Sigmoid colon (tissue), 7 donors: ENCODE data around the gene LCN1. TPM values are rescaled to one million over a fixed set of nuclear protein-coding genes. Genes with fewer than 3 reads are reported as not detected.
A peak's percentile ranks its signal among the peaks of the same experiment; 100 is the strongest.

Experiments
- DNase-seq: peaks from one replicate; pipeline ENCODE4 v3.0.0-alpha.2; 2019
- H3K27ac ChIP-seq, 4 donors: fragments of 200-600 bp; sonication (generic); one replicate each; pipeline ENCODE4 v1.5.1; 2016 to 2019; ENCODE audit warnings: mild to moderate bottlenecking in 1 of 4
- H3K27me3 ChIP-seq, 3 donors: fragments of 200-600 bp; sonication (generic); one replicate each; pipeline ENCODE4 v1.5.1; 2019; ENCODE audit warnings: mild to moderate bottlenecking in 1 of 3
- H3K36me3 ChIP-seq, 4 donors: fragments of 200-600 bp; sonication (generic); one replicate each; pipeline ENCODE4 v1.5.1; 2016 to 2019
- H3K4me1 ChIP-seq, 4 donors: fragments of 200-600 bp; sonication (generic); one replicate each; pipeline ENCODE4 v1.5.1; 2017 to 2019
- H3K4me3 ChIP-seq, 4 donors: fragments of 200-600 bp; sonication (generic); one replicate each; pipeline ENCODE4 v1.5.1; 2017 to 2019; ENCODE audit warnings: mild to moderate bottlenecking in 2 of 4, moderate library complexity in 1 of 4
- H3K9me3 ChIP-seq, 4 donors: fragments of 200-600 bp in 3 of 4; sonication (generic) in 3 of 4; one replicate each; pipeline versions ENCODE4 v1.5.1 to v1.6.1; 2013 to 2019
- CTCF ChIP-seq, 4 experiments: fragments of 450-650 bp in 3 of 4; fragments of 200-600 bp in 1 of 4; IDR thresholded peaks; one replicate each; pipeline ENCODE4 v1.5.1; 2016 to 2019; ENCODE audit warnings: antibody characterized with exemption in 4 of 4, mild to moderate bottlenecking in 3 of 4, moderate library complexity in 2 of 4
- EP300 ChIP-seq, 4 donors: sonication (generic); formaldehyde crosslinking; IDR thresholded peaks; one replicate each; pipeline ENCODE4 v1.6.1; 2017; ENCODE audit warnings: antibody characterized with exemption in 4 of 4
- POLR2A ChIP-seq, 2 donors: fragments of 450-650 bp; IDR thresholded peaks; one replicate each; pipeline ENCODE4 v1.6.1; 2016; ENCODE audit warnings: antibody characterized with exemption in 2 of 2, mild to moderate bottlenecking in 2 of 2, moderate library complexity in 2 of 2
- POLR2AphosphoS5 ChIP-seq, 4 donors: sonication (generic); formaldehyde crosslinking; IDR thresholded peaks; one replicate each; pipeline ENCODE4 v1.6.1; 2017; ENCODE audit warnings: antibody characterized with exemption in 4 of 4
- WGBS, 2 donors: extraction: QIAGEN DNeasy Blood & Tissue Kit; methylation state at CpG; one replicate each; pipeline ENCODE4 v1.1.7; 2013; 5-methylcytosine and 5-hydroxymethylcytosine counted together
- intact Hi-C: fragments of 100-400 bp; cut with DNase I; formaldehyde crosslinking; loops from one replicate; pipeline ENCODE4 v1.15.1; 2023
- polyA plus RNA-seq, 3 donors: library from polyadenylated mRNA; stranded (reverse); fragments of 200-250 nt; gene quantifications; one replicate each; pipeline ENCODE4 v1.2.3, GENCODE V29; 2013
- total RNA-seq, 4 donors: library from RNA; depleted of rRNA; stranded (reverse); fragments of >200 nt; gene quantifications; one replicate each; pipeline ENCODE4 v1.1.0, GENCODE V29; 2016
- donor health status: healthy with polysubstance abuse.
- donor health status: Bipolar disorder and iron deficiency.
- donor health status: healthy.

The LCN1 gene
- total and polyA plus RNA-seq, 7 donors: 0.10 TPM; not detected in 6

DNA sequence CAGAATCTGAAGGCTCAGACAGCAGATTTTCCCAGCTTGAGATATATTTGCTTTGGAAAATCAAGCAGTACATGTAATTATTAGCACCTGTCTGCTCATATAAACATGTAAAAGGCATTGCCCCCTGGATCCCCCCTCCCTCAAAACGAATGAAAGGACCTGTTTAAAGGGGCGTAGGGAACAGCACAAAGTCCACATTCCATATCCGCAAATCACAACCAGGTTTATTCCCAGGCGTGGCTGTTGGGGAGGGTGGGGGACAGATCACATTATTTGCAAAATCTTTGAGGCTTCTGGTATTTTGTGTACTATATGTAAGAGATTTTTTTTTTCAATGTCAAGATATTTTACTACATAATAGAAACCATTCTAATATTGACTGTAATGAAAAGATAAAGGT, 29.5 kb upstream of the LCN1 start:
- intact Hi-C loops: no loop called here
- 25 to 64% methylated on average over 4 of the region's 4 CpGs for WGBS, 2 donors

DNA sequence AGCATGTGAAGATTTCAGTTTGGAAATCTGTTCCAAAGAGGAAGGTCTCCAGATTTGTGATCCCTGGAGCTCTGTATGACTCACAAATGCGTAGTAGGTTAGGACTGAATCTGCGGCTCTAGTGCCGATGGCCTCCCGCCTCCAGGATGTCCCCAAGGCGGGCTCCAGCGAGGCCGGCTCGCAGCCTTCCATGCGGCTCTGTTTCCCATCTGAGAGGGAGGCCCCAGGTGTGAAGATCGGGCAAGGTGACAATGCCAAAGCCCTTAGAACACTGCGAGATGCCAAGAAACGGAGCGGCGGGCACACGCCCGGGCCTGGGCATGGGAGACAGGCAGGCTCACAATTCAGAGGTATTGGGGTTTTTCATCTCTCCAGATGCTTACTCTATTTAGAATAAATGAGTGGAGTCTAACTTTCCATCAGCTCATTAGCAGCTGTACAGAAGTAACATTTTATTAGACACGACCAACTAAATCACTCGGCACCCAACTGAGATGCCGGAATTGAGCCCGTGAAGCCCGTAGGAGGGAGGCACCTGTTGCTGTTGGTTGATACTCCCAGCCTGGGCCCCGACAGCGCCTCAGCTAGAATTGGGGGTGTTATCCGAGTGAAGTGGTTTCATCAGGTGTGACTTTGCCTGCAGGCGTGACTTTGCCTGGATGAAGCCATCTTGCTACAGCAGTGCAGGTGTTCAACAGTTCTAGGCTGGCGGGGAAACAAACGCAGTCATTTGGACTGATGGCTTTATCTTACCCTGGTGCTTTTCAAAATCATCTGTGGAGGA, 28.2 kb upstream of the LCN1 start:
- Histone ChIP-seq H3K4me3 (no peak overlapping the region), H3K27ac (no peak overlapping the region), H3K36me3 (peaks cover 0 to 16% (median 0%) of the 10 kb centered on the region in 4 donors), H3K27me3 (no peaks in the 10 kb centered on the region), H3K4me1 (no peaks in the 10 kb centered on the region), H3K9me3 (no peaks in the 10 kb centered on the region)
- no peak for TF ChIP-seq POLR2AphosphoS5 (IDR thresholded peaks at IDR 0.05)
- TF ChIP-seq EP300 (IDR thresholded peaks at IDR 0.05): no peak
- TF ChIP-seq POLR2A (IDR thresholded peaks at IDR 0.05): no peak
- TF ChIP-seq CTCF (IDR thresholded peaks at IDR 0.05): no peak
- intact Hi-C loops: no loop called here
- DNase-seq: peak; percentile 27
- WGBS, 2 donors: 90 to 96% methylated on average over 27 of the region's 27 CpGs

More for the DNA sequence above, 29.5 kb upstream of the LCN1 start:
- DNase-seq: no peak
- Histone ChIP-seq H3K36me3 (peaks cover 0 to 29% (median 5%) of the 10 kb centered on the region in 4 donors), H3K4me3 (no peak overlapping the region), H3K27ac (no peak overlapping the region), H3K4me1 (no peaks in the 10 kb centered on the region), H3K9me3 (no peaks in the 10 kb centered on the region), H3K27me3 (no peaks in the 10 kb centered on the region)
- TF ChIP-seq EP300 (IDR thresholded peaks at IDR 0.05): no peak
- no peak for TF ChIP-seq CTCF (IDR thresholded peaks at IDR 0.05)
- TF ChIP-seq POLR2AphosphoS5 (IDR thresholded peaks at IDR 0.05): no peak
- TF ChIP-seq POLR2A (IDR thresholded peaks at IDR 0.05): no peak

DNA sequence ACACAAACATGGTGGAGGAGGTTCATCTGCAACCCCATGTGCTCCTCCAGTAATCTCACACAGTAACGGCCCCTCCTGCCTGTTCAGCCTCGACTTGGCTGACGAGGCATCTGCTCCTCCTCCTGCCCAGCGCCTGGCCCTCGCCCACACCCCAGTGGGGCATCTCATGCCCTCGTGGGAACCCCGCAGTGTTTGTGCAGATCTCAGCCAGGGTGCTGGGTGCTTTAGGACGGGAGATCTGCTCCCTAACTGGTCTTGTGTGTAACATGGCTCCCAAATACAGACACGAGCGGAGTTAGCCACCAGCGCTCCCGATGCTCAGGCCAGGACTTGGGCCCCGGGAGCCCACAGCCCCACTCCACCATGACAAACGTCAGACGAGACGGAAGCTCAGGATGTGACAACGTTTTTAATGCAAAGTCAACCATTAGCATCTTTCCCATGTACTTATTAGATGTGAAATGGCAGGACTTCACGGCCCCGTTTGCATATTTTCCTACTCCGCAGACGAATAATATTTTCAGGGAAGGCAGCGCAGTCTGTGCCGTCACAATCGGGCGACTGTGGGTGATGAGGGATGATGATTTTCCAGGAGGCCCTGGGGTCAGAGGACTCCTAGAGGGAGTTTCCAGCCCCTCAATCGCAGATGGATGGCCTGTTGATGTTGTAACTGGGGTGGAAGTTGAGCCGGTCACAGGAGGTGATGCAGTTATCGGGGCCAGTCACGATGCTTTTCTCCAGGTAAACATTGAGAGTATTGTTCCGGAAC, 26.3 kb upstream of the LCN1 start:
- no peak for TF ChIP-seq EP300 (IDR thresholded peaks at IDR 0.05)
- TF ChIP-seq POLR2AphosphoS5 (IDR thresholded peaks at IDR 0.05): no peak
- TF ChIP-seq CTCF (IDR thresholded peaks at IDR 0.05): no peak
- TF ChIP-seq POLR2A (IDR thresholded peaks at IDR 0.05): no peak
- H3K27me3 ChIP-seq: no peaks in the 10 kb centered on the region
- no peaks in the 10 kb centered on the region for H3K36me3 ChIP-seq
- no peaks in the 10 kb centered on the region for H3K9me3 ChIP-seq
- 87 to 89% methylated on average over 30 of the region's 30 CpGs for WGBS, 2 donors
- DNase-seq: peak; percentile 58
- H3K27ac ChIP-seq: no peak overlapping the region
- peaks cover 0 to 7% (median 6%) of the 10 kb centered on the region in 4 donors for H3K4me1 ChIP-seq
- H3K4me3 ChIP-seq: no peak overlapping the region
- intact Hi-C loops: no loop called here

GRCh38 chr9:135498381-135499126, 22.7 kb upstream of the LCN1 start:
- WGBS, 2 donors: 83 to 85% methylated on average over 15 of the region's 15 CpGs
- H3K4me1 ChIP-seq: peaks cover 0 to 26% (median 22%) of the 10 kb centered on the region in 4 donors
- H3K27me3 ChIP-seq: no peaks in the 10 kb centered on the region
- H3K4me3 ChIP-seq: no peak overlapping the region
- peak; percentile 62 for DNase-seq
- intact Hi-C loops: loop anchor here (2.0 kb wide), 1 partner anchor 18 kb away; no protein-coding TSS in a partner anchor
- TF ChIP-seq POLR2AphosphoS5 (IDR thresholded peaks at IDR 0.05) (no peak), CTCF (IDR thresholded peaks at IDR 0.05) (no peak), POLR2A (IDR thresholded peaks at IDR 0.05) (no peak), EP300 (IDR thresholded peaks at IDR 0.05) (no peak)
- H3K36me3 ChIP-seq: peaks cover 1 to 19% (median 6%) of the 10 kb centered on the region in 4 donors
- H3K9me3 ChIP-seq: no peaks in the 10 kb centered on the region
- H3K27ac ChIP-seq: no peak overlapping the region
